Osteocyte (in vitro differentiated cells): ENCODE data around the gene IFNA14. TPM values are rescaled to one million over a fixed set of nuclear protein-coding genes. Genes with fewer than 3 reads are reported as not detected.
"Not testable (repeated sequence)": the region's sequence is repeated elsewhere in the genome, so short reads cannot be mapped to it uniquely, and the experiment has no call there.

Source experiments
- DNase-seq: peaks from one replicate; pipeline ENCODE4 v3.0.0; 2021; ENCODE audit warnings: mixed read lengths; ENCODE audit not compliant: unreplicated experiment; ENCODE audit errors: extremely low spot score
- H3K27ac Mint-ChIP-seq: one replicate; pipeline ENCODE4 v1.8.0; 2021; ENCODE audit warnings: mild to moderate bottlenecking, mixed read lengths; ENCODE audit not compliant: unreplicated experiment
- H3K27me3 Mint-ChIP-seq: one replicate; pipeline ENCODE4 v1.8.0; 2021; ENCODE audit warnings: mixed read lengths; ENCODE audit not compliant: unreplicated experiment
- H3K36me3 Mint-ChIP-seq: one replicate; pipeline ENCODE4 v1.8.0; 2021; ENCODE audit warnings: mixed read lengths; ENCODE audit not compliant: unreplicated experiment
- H3K4me1 Mint-ChIP-seq: one replicate; pipeline ENCODE4 v1.8.0; 2021; ENCODE audit warnings: mixed read lengths; ENCODE audit not compliant: unreplicated experiment
- H3K4me3 Mint-ChIP-seq: one replicate; pipeline ENCODE4 v1.8.0; 2021; ENCODE audit warnings: mild to moderate bottlenecking, moderate library complexity, mixed read lengths; ENCODE audit not compliant: unreplicated experiment
- H3K9me3 Mint-ChIP-seq: one replicate; pipeline ENCODE4 v1.8.0; 2021; ENCODE audit warnings: mixed read lengths; ENCODE audit not compliant: unreplicated experiment
- total RNA-seq: library from RNA; stranded (reverse); gene quantifications from 2 replicates; pipeline ENCODE4 v1.2.1, GENCODE V29; 2021
- TF ChIP-seq, protein P1 (sequence below): fragments of 200-600 bp; sonication (generic); IDR thresholded peaks from 2 replicates; pipeline ENCODE4 v1.5.0; 2021; ENCODE audit warnings: antibody characterized with exemption, mild to moderate bottlenecking, moderate library complexity

The IFNA14 gene
- total RNA-seq, 1 donor from 2014 or later: not detected

- no peak overlapping the region for H3K27ac Mint-ChIP-seq
- H3K4me3 Mint-ChIP-seq: no peak overlapping the region
- DNase-seq: no peak
- H3K4me1 Mint-ChIP-seq: peaks cover 4% of the 10 kb centered on the region
- TF ChIP-seq, protein P1, sequence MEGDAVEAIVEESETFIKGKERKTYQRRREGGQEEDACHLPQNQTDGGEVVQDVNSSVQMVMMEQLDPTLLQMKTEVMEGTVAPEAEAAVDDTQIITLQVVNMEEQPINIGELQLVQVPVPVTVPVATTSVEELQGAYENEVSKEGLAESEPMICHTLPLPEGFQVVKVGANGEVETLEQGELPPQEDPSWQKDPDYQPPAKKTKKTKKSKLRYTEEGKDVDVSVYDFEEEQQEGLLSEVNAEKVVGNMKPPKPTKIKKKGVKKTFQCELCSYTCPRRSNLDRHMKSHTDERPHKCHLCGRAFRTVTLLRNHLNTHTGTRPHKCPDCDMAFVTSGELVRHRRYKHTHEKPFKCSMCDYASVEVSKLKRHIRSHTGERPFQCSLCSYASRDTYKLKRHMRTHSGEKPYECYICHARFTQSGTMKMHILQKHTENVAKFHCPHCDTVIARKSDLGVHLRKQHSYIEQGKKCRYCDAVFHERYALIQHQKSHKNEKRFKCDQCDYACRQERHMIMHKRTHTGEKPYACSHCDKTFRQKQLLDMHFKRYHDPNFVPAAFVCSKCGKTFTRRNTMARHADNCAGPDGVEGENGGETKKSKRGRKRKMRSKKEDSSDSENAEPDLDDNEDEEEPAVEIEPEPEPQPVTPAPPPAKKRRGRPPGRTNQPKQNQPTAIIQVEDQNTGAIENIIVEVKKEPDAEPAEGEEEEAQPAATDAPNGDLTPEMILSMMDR: no peak
- H3K36me3 Mint-ChIP-seq: no peaks in the 10 kb centered on the region
- H3K9me3 Mint-ChIP-seq: no peaks in the 10 kb centered on the region
- H3K27me3 Mint-ChIP-seq: peaks cover 54% of the 10 kb centered on the region
Measured at GRCh38 chr9:21255538-21256212, 15.9 kb upstream of the IFNA14 start.

DNA sequence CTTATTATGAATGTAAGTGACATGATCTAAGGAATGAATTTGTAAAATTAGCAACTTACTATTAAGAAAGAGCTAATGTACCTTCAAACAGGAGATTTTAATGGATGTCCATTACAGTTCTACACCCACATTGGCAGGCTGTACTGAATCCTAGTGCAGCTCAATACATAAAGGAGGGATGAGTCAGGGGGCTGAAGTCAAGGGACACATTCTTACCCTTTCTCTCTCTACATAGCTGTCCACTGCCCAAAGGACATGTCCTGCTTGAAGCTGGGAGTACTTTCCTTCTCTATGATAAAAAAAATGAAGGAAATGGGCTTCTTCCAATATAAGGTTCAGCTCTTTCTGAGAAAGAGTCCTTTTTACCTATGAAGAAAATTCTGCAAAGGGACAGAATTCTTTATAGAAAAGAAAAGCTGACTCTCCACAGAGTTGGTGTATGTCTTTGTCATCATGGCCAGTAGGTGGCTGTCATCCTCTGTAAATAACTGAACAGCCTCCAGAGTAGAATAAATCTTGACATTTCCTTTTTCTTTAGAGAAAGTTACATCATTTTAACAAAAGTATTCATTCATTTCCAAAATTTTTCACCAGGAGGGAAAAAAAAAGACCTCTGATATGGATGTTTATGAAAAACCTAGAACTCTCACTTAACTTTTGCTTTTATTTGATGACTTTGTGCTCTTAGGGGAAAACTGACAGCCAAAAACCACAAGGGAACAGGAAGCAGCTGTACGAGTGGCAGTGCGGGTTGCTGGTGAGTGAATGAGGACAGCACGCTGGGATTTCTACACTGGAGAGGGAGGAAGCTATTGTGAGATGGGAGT is 13.1 kb upstream of the IFNA14 start:
- no peak for DNase-seq
- no peak overlapping the region for H3K27ac Mint-ChIP-seq
- H3K9me3 Mint-ChIP-seq: no peaks in the 10 kb centered on the region
- peaks cover 61% of the 10 kb centered on the region for H3K27me3 Mint-ChIP-seq
- peaks cover 4% of the 10 kb centered on the region for H3K4me1 Mint-ChIP-seq
- no peaks in the 10 kb centered on the region for H3K36me3 Mint-ChIP-seq
- TF ChIP-seq, protein P1: peak; percentile 54
- peak overlapping the region; percentile 10 for H3K4me3 Mint-ChIP-seq

DNA sequence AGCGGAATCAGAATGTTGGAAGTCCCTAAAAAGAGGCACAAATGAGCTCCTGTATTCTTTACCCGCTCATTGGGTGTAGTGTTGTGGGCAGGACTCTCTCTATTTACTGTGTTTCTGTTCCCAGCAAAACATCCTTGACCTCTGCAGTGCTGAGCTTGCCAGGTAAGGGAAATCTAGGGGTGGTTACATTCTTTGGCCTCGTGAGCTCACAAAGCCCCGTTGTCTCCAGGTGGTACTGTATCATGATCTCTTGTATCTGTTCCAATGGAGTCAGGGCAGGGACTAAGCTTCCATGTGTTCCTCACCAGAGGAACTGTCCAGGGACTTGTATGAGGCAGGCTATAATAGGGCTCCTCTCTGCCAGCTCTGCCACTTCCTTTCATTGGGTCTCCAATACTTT is 11.8 kb upstream of the IFNA14 start:
- H3K36me3 Mint-ChIP-seq: no peaks in the 10 kb centered on the region
- no peak overlapping the region for H3K27ac Mint-ChIP-seq
- H3K27me3 Mint-ChIP-seq: peaks cover 54% of the 10 kb centered on the region
- H3K4me3 Mint-ChIP-seq: no peak overlapping the region
- H3K4me1 Mint-ChIP-seq: peaks cover 4% of the 10 kb centered on the region
- no peak for DNase-seq
- H3K9me3 Mint-ChIP-seq: no peaks in the 10 kb centered on the region
- TF ChIP-seq, protein P1: no peak

DNA sequence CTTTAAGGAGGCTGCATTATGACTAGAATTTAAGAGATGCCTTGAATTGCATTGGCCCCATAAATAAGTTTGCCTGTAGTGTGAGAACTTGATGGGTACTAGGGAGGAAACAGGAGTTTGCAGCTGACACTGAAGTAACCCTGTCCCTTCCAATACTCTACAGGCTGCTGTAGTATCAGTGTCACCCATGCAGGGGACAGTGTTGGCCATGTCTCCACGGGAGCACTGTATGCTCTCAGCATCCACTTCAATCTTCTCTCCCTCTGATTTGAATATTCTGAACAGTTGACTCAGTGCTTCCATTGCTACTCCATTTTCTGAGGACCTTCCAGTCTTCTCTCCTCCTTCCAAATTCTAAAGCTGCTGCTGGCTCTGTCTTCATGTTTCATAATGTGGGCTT is 11.4 kb upstream of the IFNA14 start:
- H3K27me3 Mint-ChIP-seq: peaks cover 49% of the 10 kb centered on the region
- H3K27ac Mint-ChIP-seq: no peak overlapping the region
- TF ChIP-seq, protein P1: no peak
- no peak for DNase-seq
- no peaks in the 10 kb centered on the region for H3K36me3 Mint-ChIP-seq
- H3K9me3 Mint-ChIP-seq: peaks cover 3% of the 10 kb centered on the region
- H3K4me3 Mint-ChIP-seq: no peak overlapping the region
- H3K4me1 Mint-ChIP-seq: peaks cover 4% of the 10 kb centered on the region

- no peak for DNase-seq
- Mint-ChIP-seq H3K36me3 (no peaks in the 10 kb centered on the region), H3K27ac (no peak overlapping the region), H3K27me3 (peaks cover 33% of the 10 kb centered on the region), H3K4me3 (no peak overlapping the region), H3K9me3 (peaks cover 5% of the 10 kb centered on the region), H3K4me1 (no peaks in the 10 kb centered on the region)
- TF ChIP-seq, protein P1: no peak
Measured at GRCh38 chr9:21244836-21245235, 5.0 kb upstream of the IFNA14 start.

GRCh38 chr9:21236360-21236714 is 3.5 kb downstream of the IFNA14 start:
- peaks cover 44% of the 10 kb centered on the region for H3K27me3 Mint-ChIP-seq
- H3K9me3 Mint-ChIP-seq, H3K4me1 Mint-ChIP-seq, H3K36me3 Mint-ChIP-seq, H3K27ac Mint-ChIP-seq, DNase-seq, H3K4me3 Mint-ChIP-seq: not testable (repeated sequence)
